ENCODE measurements around the gene CSRNP3.

CSRNP3 gene

GRCh38 chr2:165701147-165701546 is 231.6 kb downstream of the CSRNP3 start:
- no peak for TF ChIP-seq POLR2AphosphoS5 (IDR thresholded peaks at IDR 0.05; ENCODE audit: low read depth, low read length)
- no peak for TF ChIP-seq FOXP2 (optimal IDR thresholded peaks at IDR 0.05; ENCODE audit: borderline replicate concordance, extremely low read depth, extremely low read length, insufficient read depth)
- no peak for TF ChIP-seq SIN3A (IDR thresholded peaks at IDR 0.05; ENCODE audit: borderline replicate concordance, insufficient read depth, low read length)
- TF ChIP-seq, protein P1, sequence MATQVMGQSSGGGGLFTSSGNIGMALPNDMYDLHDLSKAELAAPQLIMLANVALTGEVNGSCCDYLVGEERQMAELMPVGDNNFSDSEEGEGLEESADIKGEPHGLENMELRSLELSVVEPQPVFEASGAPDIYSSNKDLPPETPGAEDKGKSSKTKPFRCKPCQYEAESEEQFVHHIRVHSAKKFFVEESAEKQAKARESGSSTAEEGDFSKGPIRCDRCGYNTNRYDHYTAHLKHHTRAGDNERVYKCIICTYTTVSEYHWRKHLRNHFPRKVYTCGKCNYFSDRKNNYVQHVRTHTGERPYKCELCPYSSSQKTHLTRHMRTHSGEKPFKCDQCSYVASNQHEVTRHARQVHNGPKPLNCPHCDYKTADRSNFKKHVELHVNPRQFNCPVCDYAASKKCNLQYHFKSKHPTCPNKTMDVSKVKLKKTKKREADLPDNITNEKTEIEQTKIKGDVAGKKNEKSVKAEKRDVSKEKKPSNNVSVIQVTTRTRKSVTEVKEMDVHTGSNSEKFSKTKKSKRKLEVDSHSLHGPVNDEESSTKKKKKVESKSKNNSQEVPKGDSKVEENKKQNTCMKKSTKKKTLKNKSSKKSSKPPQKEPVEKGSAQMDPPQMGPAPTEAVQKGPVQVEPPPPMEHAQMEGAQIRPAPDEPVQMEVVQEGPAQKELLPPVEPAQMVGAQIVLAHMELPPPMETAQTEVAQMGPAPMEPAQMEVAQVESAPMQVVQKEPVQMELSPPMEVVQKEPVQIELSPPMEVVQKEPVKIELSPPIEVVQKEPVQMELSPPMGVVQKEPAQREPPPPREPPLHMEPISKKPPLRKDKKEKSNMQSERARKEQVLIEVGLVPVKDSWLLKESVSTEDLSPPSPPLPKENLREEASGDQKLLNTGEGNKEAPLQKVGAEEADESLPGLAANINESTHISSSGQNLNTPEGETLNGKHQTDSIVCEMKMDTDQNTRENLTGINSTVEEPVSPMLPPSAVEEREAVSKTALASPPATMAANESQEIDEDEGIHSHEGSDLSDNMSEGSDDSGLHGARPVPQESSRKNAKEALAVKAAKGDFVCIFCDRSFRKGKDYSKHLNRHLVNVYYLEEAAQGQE (IDR thresholded peaks at IDR 0.05; ENCODE audit: insufficient read depth in 1 of 2, low read depth in 2 of 2, low read length in 2 of 2) = no peak
- TF ChIP-seq TAF1 (IDR thresholded peaks at IDR 0.05; ENCODE audit: borderline replicate concordance, insufficient read depth, low read length) = no peak

DNA sequence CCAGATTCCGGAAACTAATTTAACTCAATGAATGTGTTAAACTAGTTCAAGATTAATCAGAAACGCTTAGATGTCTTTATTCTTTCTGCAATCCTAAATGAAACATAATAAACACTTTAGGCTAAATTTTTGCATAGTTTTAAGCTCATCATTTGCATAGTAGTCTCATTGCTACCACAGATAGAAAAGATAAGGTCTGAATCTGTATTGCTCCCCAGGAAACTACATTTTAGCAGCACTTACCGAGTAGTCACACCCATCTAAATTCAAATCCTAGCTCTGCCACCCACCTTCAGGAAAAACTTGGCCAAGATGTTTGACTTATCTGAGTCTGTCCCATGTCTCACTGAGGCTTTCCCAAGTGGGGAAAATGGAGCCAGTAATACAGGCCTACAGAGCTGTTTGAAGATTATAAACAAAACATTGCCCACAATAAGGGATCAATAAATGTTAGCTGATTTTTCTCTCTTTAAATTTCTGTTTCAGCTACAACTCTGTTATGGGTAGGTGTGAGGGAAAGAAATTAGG is 237.5 kb downstream of the CSRNP3 start:
- TF ChIP-seq TAF1 (IDR thresholded peaks at IDR 0.05; ENCODE audit: borderline replicate concordance, insufficient read depth, low read length) (no peak), SIN3A (IDR thresholded peaks at IDR 0.05; ENCODE audit: borderline replicate concordance, insufficient read depth, low read length) (no peak), POLR2AphosphoS5 (IDR thresholded peaks at IDR 0.05; ENCODE audit: low read depth, low read length) (no peak)

DNA sequence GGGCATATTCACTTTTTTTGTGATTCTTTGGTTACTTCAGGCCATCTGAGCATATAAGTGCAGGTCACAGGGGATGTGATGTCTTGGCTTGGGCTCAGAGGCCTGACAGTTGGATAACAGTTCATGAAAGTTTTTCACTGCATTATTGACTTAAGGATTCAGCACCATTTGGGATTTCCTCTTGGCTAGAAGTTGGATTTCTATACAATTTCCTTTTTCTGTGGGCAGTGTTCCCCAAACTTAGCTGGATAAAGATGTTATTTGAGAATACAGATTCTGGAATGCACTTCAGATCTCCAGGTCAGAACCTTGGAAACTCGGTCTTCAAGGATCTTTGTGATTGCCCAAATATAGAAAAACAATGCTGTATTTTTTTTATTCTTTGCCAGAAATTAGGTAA is 246.6 kb downstream of the CSRNP3 start:
- TF ChIP-seq SIN3A (IDR thresholded peaks at IDR 0.05; ENCODE audit: borderline replicate concordance, insufficient read depth, low read length) = no peak
- TF ChIP-seq POLR2AphosphoS5 (IDR thresholded peaks at IDR 0.05; ENCODE audit: low read depth, low read length) = no peak
- TF ChIP-seq TAF1 (IDR thresholded peaks at IDR 0.05; ENCODE audit: borderline replicate concordance, insufficient read depth, low read length) = no peak
- TF ChIP-seq, protein P1 (IDR thresholded peaks at IDR 0.05; ENCODE audit: insufficient read depth in 1 of 2, low read depth in 2 of 2, low read length in 2 of 2) = no peak
- TF ChIP-seq FOXP2 (optimal IDR thresholded peaks at IDR 0.05; ENCODE audit: borderline replicate concordance, extremely low read depth, extremely low read length, insufficient read depth) = no peak

GRCh38 chr2:165718610-165719210 is 249.2 kb downstream of the CSRNP3 start:
- no peak for TF ChIP-seq TAF1 (IDR thresholded peaks at IDR 0.05; ENCODE audit: borderline replicate concordance, insufficient read depth, low read length)
- TF ChIP-seq SIN3A (IDR thresholded peaks at IDR 0.05; ENCODE audit: borderline replicate concordance, insufficient read depth, low read length) = no peak
- TF ChIP-seq, protein P1 (IDR thresholded peaks at IDR 0.05; ENCODE audit: insufficient read depth in 1 of 2, low read depth in 2 of 2, low read length in 2 of 2) = no peak
- TF ChIP-seq POLR2AphosphoS5 (IDR thresholded peaks at IDR 0.05; ENCODE audit: low read depth, low read length) = no peak
- no peak for TF ChIP-seq FOXP2 (optimal IDR thresholded peaks at IDR 0.05; ENCODE audit: borderline replicate concordance, extremely low read depth, extremely low read length, insufficient read depth)

DNA sequence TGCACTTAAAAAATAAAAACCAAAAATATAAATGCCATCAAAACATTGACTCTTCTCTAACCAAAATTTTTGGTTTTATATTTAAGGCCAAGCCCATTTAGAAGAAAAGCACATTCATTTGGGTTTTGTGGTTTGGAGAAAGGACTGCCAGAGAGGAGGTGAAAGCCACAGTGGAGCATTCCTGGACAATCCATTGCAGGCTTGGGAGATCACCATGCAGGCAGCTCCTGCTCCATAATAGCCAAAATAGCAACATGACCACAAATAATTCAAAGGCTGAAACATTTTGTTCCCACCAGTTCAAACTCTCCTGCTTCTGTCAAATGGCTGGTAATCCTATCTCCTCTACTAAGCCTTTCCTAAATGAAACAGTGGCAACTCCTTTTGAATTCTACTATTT is 251.0 kb downstream of the CSRNP3 start:
- TF ChIP-seq, protein P1 (IDR thresholded peaks at IDR 0.05; ENCODE audit: insufficient read depth in 1 of 2, low read depth in 2 of 2, low read length in 2 of 2) = no peak
- no peak for TF ChIP-seq FOXP2 (optimal IDR thresholded peaks at IDR 0.05; ENCODE audit: borderline replicate concordance, extremely low read depth, extremely low read length, insufficient read depth)
- no peak for TF ChIP-seq TAF1 (IDR thresholded peaks at IDR 0.05; ENCODE audit: borderline replicate concordance, insufficient read depth, low read length)
- no peak for TF ChIP-seq SIN3A (IDR thresholded peaks at IDR 0.05; ENCODE audit: borderline replicate concordance, insufficient read depth, low read length)
- TF ChIP-seq POLR2AphosphoS5 (IDR thresholded peaks at IDR 0.05; ENCODE audit: low read depth, low read length) = no peak
